Nephron progenitor cell (in vitro differentiated cells): ENCODE results near the gene TMEM145.
"Not testable (repeated sequence)": the region's sequence is repeated elsewhere in the genome, so short reads cannot be mapped to it uniquely, and the experiment has no call there.

Experiments used
- DNase-seq: peaks from one replicate; pipeline ENCODE4 v3.0.0; 2021
- H3K27ac Mint-ChIP-seq: 2 replicates; pipeline ENCODE4 v1.8.0; 2021; ENCODE audit warnings: mild to moderate bottlenecking, moderate library complexity, mixed read lengths
- H3K27me3 Mint-ChIP-seq: 2 replicates; pipeline ENCODE4 v1.8.0; 2021; ENCODE audit warnings: mild to moderate bottlenecking, low read depth, mixed read lengths; ENCODE audit not compliant: poor library complexity
- H3K36me3 Mint-ChIP-seq: 2 replicates; pipeline ENCODE4 v1.8.0; 2021; ENCODE audit warnings: low read depth, mixed read lengths
- H3K4me1 Mint-ChIP-seq: 2 replicates; pipeline ENCODE4 v1.8.0; 2021; ENCODE audit warnings: mixed read lengths
- H3K4me3 Mint-ChIP-seq: 2 replicates; pipeline ENCODE4 v1.8.0; 2021; ENCODE audit warnings: mild to moderate bottlenecking, moderate library complexity, mixed read lengths
- H3K9me3 Mint-ChIP-seq: 2 replicates; pipeline ENCODE4 v1.8.0; 2021; ENCODE audit warnings: mild to moderate bottlenecking, moderate library complexity, mixed read lengths
- CTCF ChIP-seq: fragments of 200-600 bp; sonication (generic); IDR thresholded peaks from 2 replicates; pipeline ENCODE4 v1.5.0; 2021; ENCODE audit warnings: antibody characterized with exemption

TMEM145 gene

DNA sequence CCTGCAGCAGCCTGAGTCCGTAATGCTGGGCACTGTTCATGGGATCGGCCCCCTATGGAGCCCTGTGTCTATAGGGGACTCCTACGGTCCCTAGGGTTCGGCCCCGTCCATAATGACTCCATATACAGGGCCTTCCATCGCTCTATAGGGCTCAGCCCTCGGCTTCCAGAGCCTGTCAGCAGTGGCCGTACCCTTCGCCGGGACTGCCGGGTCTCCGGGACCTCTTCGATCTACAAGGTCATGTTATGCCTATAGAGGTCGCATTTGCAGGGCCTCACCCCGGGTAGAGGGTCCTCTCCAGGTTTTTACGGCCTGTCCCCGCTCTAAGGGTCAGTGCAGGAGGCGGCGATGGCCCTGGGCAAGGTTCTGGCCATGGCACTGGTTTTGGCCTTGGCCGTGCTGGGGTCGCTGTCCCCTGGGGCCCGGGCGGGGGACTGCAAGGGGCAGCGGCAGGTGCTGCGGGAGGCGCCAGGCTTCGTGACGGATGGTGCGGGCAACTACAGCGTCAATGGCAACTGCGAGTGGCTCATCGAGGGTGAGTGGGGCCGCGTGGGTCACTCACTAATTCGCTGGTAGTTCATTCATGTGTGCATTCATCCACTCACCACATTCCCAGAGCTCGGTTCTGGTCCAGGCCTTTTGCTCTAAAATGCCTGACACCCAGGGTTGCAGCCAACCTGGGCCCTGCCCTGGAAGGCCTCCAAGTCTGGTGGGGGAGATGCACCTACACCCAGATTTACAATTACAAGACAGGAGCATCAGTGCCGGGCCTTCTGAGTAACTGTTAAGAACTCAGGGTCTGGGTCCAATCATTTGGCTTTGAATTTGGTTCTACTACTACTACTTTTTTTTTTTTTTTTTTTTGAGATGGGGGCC lies 13.0 kb downstream of the TMEM145 start:
- TF ChIP-seq CTCF, result peak; percentile 9
- DNase-seq, result peak; percentile 50
- no peaks in the 10 kb centered on the region for H3K36me3 Mint-ChIP-seq
- no peak overlapping the region for H3K27ac Mint-ChIP-seq
- H3K27me3 Mint-ChIP-seq, result peaks cover 50% of the 10 kb centered on the region
- peaks cover 54% of the 10 kb centered on the region for H3K4me1 Mint-ChIP-seq
- H3K4me3 Mint-ChIP-seq, result peak overlapping the region; percentile 89
- H3K9me3 Mint-ChIP-seq, result no peaks in the 10 kb centered on the region

- no peak for TF ChIP-seq CTCF
- Mint-ChIP-seq H3K4me3 (peak overlapping the region; percentile 89), H3K9me3 (no peaks in the 10 kb centered on the region), H3K27me3 (peaks cover 41% of the 10 kb centered on the region), H3K36me3 (no peaks in the 10 kb centered on the region), H3K27ac (no peak overlapping the region), H3K4me1 (peaks cover 54% of the 10 kb centered on the region)
- no peak for DNase-seq
These were observed 13.9 kb downstream of the TMEM145 start for GRCh38 chr19:42326969-42327368.

DNA sequence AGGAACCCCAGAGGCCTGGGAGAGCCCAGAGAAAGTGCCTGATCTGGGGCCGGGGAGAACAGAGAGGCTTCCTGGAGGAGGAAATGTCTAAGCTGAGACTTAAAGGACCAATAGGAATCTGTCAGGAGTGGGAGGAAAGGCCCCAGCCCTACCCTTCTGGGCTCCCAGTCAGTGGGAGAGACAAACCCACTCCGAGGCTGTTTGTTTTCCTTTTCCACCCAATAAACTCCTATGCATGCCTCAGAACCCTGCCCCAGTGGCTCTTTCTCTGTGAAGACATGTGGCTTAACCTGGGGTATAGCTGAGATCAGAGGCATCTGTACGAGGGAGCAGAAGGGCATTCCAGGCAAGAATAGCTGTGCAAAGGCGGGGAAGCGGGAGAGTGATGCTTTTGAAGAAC lies 14.3 kb downstream of the TMEM145 start:
- DNase-seq, result no peak
- no peak overlapping the region for H3K27ac Mint-ChIP-seq
- peak overlapping the region; percentile 89 for H3K4me3 Mint-ChIP-seq
- H3K9me3 Mint-ChIP-seq, result no peaks in the 10 kb centered on the region
- peaks cover 37% of the 10 kb centered on the region for H3K27me3 Mint-ChIP-seq
- peaks cover 54% of the 10 kb centered on the region for H3K4me1 Mint-ChIP-seq
- no peaks in the 10 kb centered on the region for H3K36me3 Mint-ChIP-seq
- no peak for TF ChIP-seq CTCF

GRCh38 chr19:42328106-42328505 lies 15.0 kb downstream of the TMEM145 start:
- Mint-ChIP-seq H3K27me3 (peaks cover 30% of the 10 kb centered on the region), H3K4me1 (peaks cover 54% of the 10 kb centered on the region), H3K4me3 (peak overlapping the region; percentile 8), H3K27ac (no peak overlapping the region), H3K9me3 (no peaks in the 10 kb centered on the region), H3K36me3 (no peaks in the 10 kb centered on the region)
- TF ChIP-seq CTCF, result no peak
- no peak for DNase-seq

DNA sequence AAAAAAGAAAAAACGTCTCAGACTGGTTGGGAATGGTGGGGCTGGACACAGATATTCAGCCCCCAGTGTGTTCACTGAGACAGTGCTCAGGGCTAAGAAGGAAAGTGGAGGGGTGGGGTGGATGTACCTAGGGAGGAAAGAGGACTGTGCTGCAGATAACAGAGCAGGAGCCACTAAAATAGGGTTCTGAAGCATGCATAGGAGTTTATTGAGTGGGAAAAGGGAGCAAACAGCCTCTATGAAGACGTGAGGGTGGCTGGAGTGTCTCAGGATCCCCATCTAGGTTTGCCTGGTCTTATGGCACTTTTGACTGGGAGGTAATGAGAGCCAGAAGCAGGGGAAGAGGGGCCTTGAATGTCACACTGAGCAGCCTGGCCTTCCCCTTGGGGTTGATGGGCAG lies 15.7 kb downstream of the TMEM145 start:
- Mint-ChIP-seq H3K4me1 (peaks cover 54% of the 10 kb centered on the region), H3K9me3 (no peaks in the 10 kb centered on the region), H3K4me3 (peak overlapping the region; percentile 13), H3K27me3 (peaks cover 23% of the 10 kb centered on the region), H3K36me3 (no peaks in the 10 kb centered on the region), H3K27ac (peak overlapping the region; percentile 88)
- TF ChIP-seq CTCF, result no peak
- DNase-seq, result no peak

DNA sequence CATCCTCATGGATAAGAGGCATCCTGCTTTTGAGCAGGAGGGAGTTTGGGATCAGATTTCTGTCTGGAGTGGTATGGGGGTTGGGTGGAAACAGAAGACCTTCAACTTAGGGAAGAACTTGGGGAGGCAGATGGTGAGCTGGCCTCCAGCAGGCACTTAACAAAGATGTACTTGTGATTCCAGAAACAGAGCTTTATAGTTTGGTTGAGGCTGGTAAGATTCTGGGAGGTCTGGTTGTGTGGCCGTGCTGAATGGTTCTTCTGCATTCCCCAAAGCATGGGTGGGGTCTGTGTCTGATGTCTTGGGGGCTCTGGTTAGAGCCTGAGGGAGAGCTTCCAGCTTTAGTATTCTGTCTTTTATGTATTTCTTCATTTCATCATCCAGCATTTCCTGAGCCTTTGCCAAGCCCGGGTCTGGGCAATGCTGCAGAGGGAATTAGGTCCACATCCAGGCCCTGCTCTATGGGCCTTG lies 17.2 kb downstream of the TMEM145 start:
- TF ChIP-seq CTCF, result no peak
- peak overlapping the region; percentile 80 for H3K27ac Mint-ChIP-seq
- no peak for DNase-seq

GRCh38 chr19:42331333-42331732 lies 18.2 kb downstream of the TMEM145 start:
- DNase-seq, H3K36me3 Mint-ChIP-seq, H3K4me3 Mint-ChIP-seq, H3K27ac Mint-ChIP-seq, H3K9me3 Mint-ChIP-seq, H3K27me3 Mint-ChIP-seq: not testable (repeated sequence)
- peaks cover 45% of the 10 kb centered on the region for H3K4me1 Mint-ChIP-seq

More for the DNA sequence above, 17.2 kb downstream of the TMEM145 start:
- Mint-ChIP-seq H3K27me3 (peaks cover 8% of the 10 kb centered on the region), H3K4me3 (no peak overlapping the region), H3K9me3 (no peaks in the 10 kb centered on the region), H3K4me1 (peaks cover 48% of the 10 kb centered on the region), H3K36me3 (no peaks in the 10 kb centered on the region)
